Testis (tissue), 3 donors: ENCODE results near the gene YBX2. TPM values are rescaled to one million over a fixed set of nuclear protein-coding genes. Genes with fewer than 3 reads are reported as not detected.

Experiments used
- DNase-seq: peaks from one replicate; pipeline ENCODE4 v3.0.0-alpha.2; 2019
- H3K27ac ChIP-seq, 2 donors: fragments of 200-600 bp; sonication (generic); one replicate each; pipeline ENCODE4 v1.5.1; 2019
- H3K27me3 ChIP-seq: fragments of 200-600 bp; sonication (generic); one replicate; pipeline ENCODE4 v1.5.1; 2019
- H3K36me3 ChIP-seq: fragments of 200-600 bp; sonication (generic); one replicate; pipeline ENCODE4 v1.5.1; 2017; ENCODE audit warnings: low read depth; ENCODE audit errors: missing control alignments
- H3K4me1 ChIP-seq: fragments of 200-600 bp; sonication (generic); one replicate; pipeline ENCODE4 v1.5.1; 2019
- H3K4me3 ChIP-seq, 2 donors: fragments of 200-600 bp; sonication (generic); one replicate each; pipeline ENCODE4 v1.5.1; 2017 to 2019
- H3K9me3 ChIP-seq: fragments of 200-600 bp; sonication (generic); one replicate; pipeline ENCODE4 v1.5.1; 2017
- CTCF ChIP-seq, 3 experiments: fragments of 450-650 bp in 2 of 3; fragments of 200-600 bp in 1 of 3; sonication (generic) in 1 of 3; IDR thresholded peaks; one replicate each; pipeline ENCODE4 v1.5.1; 2016 to 2019; ENCODE audit warnings: antibody characterized with exemption in 3 of 3, mild to moderate bottlenecking in 2 of 3, moderate library complexity in 1 of 3
- POLR2A ChIP-seq: fragments of 450-650 bp; IDR thresholded peaks from one replicate; pipeline ENCODE4 v1.6.1; 2017; ENCODE audit warnings: antibody characterized with exemption, mild to moderate bottlenecking, moderate library complexity
- WGBS, 2 donors: methylation state at CpG; one replicate each; pipeline ENCODE4 v1.1.5; 2018; 5-methylcytosine and 5-hydroxymethylcytosine counted together
- intact Hi-C: fragments of 100-400 bp; cut with DNase I; formaldehyde crosslinking; loops from one replicate; pipeline ENCODE4 v1.15.1; 2023; ENCODE audit warnings: low total_unique reads
- polyA plus RNA-seq: library from polyadenylated mRNA; stranded (reverse); fragments of 350-450 nt; fragmentation: Illumina TruSeq; extraction: RNeasy Lipid Tissue Mini Kit (QIAGEN cat#74804); gene quantifications from one replicate; pipeline ENCODE4 v1.2.3, GENCODE V29; 2014; ENCODE audit warnings: low read depth, low replicate concordance; ENCODE audit not compliant: insufficient read depth
- total RNA-seq, 2 donors: library from RNA; depleted of rRNA; stranded (reverse); fragments of >200 nt; gene quantifications; one replicate each; pipeline ENCODE4 v1.2.3, GENCODE V29; 2016

Gene YBX2
- total and polyA plus RNA-seq, 3 donors from 2014 or later, result 276 to 1,120 (median 549) TPM

GRCh38 chr17:7259555-7259889 is 34.9 kb downstream of the YBX2 start:
- Histone ChIP-seq H3K9me3 (no peaks in the 10 kb centered on the region), H3K27me3 (no peaks in the 10 kb centered on the region), H3K36me3 (no peaks in the 10 kb centered on the region), H3K4me1 (peaks cover 8% of the 10 kb centered on the region), H3K4me3 (no peak overlapping the region), H3K27ac (no peak overlapping the region)
- WGBS, 2 donors, result 90% methylated on average over 6 of the region's 6 CpGs
- intact Hi-C loops, result no loop called here
- TF ChIP-seq CTCF (IDR thresholded peaks at IDR 0.05) (no peak), POLR2A (no peak)
- DNase-seq, result no peak

- H3K36me3 ChIP-seq, result no peaks in the 10 kb centered on the region
- WGBS, 2 donors, result 83 to 89% methylated on average over 7 of the region's 7 CpGs
These were observed 35.5 kb downstream of the YBX2 start for GRCh38 chr17:7258731-7259554.

GRCh38 chr17:7256766-7257456 is 37.5 kb downstream of the YBX2 start:
- Histone ChIP-seq H3K36me3 (no peaks in the 10 kb centered on the region), H3K27me3 (no peaks in the 10 kb centered on the region), H3K9me3 (no peaks in the 10 kb centered on the region), H3K4me3 (no peak overlapping the region), H3K4me1 (peaks cover 17% of the 10 kb centered on the region), H3K27ac (no peak overlapping the region)
- intact Hi-C loops, result no loop called here
- no peak for TF ChIP-seq CTCF (IDR thresholded peaks at IDR 0.05)
- no peak for TF ChIP-seq POLR2A
- DNase-seq, result no peak
- 87 to 92% methylated on average over 8 of the region's 8 CpGs for WGBS, 2 donors

More at GRCh38 chr17:7258731-7259554, 35.5 kb downstream of the YBX2 start:
- Histone ChIP-seq H3K4me1 (peaks cover 8% of the 10 kb centered on the region), H3K27me3 (no peaks in the 10 kb centered on the region), H3K4me3 (no peak overlapping the region), H3K9me3 (no peaks in the 10 kb centered on the region), H3K27ac (no peak overlapping the region)
- intact Hi-C loops, result no loop called here
- DNase-seq, result no peak
- TF ChIP-seq POLR2A, result no peak
- no peak for TF ChIP-seq CTCF (IDR thresholded peaks at IDR 0.05)

GRCh38 chr17:7254511-7254910 is 39.9 kb downstream of the YBX2 start:
- no peak for TF ChIP-seq CTCF (IDR thresholded peaks at IDR 0.05)
- no peak for TF ChIP-seq POLR2A
- intact Hi-C loops, result no loop called here

More at GRCh38 chr17:7254511-7254910, 39.9 kb downstream of the YBX2 start:
- Histone ChIP-seq H3K27me3 (no peaks in the 10 kb centered on the region), H3K9me3 (no peaks in the 10 kb centered on the region), H3K4me3 (no peak overlapping the region), H3K36me3 (no peaks in the 10 kb centered on the region), H3K4me1 (peaks cover 20% of the 10 kb centered on the region), H3K27ac (no peak overlapping the region)
- 76 to 80% methylated on average over 4 of the region's 4 CpGs for WGBS, 2 donors
- no peak for DNase-seq
